ENCODE data around the gene TRIP12.

The TRIP12 gene

DNA sequence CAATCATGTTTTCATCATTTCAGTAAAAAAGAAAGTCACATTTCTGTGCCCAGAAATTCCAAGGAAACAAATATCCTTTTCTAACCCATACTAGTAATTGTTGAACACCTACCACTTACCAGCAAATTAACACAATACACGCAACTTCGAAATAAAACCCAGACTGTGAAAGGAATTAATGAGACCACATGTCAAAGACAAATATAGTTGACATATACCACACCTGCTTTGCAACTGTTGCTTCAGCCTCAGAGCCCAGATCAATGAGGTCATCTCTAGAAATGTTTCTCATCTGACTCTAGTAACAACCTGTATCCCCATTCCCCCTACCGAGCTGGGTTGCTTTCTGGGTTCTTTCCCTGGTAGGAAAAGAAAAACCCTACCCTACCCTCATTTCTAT, 52.6 kb downstream of the TRIP12 start:
- Histone ChIP-seq H3K27ac (ENCODE audit: low read depth, low read length) (no peak overlapping the region), H3F3A (ENCODE audit: insufficient read depth) (no peaks in the 10 kb centered on the region), H3K36me3 (ENCODE audit: low read length) (no peaks in the 10 kb centered on the region; the same call in 1 of the 2 replicates), H3K9me3 (ENCODE audit: insufficient read depth, low read length) (no peaks in the 10 kb centered on the region), H3K9me2 (replicated peaks; ENCODE audit: insufficient read depth, low read length) (no peaks in the 10 kb centered on the region), H2AFZ (ENCODE audit: low read depth, low read length, severe bottlenecking) (no peak overlapping the region), H3K4me3 (ENCODE audit: insufficient read depth, low read length, poor library complexity, severe bottlenecking) (no peak overlapping the region), H3K9ac (ENCODE audit: low read length) (no peak overlapping the region), H4K20me1 (ENCODE audit: low read depth, low read length) (no peaks in the 10 kb centered on the region; the same call in 1 of the 2 replicates), H3K79me2 (ENCODE audit: insufficient read depth, low read length) (peaks cover 73% of the 10 kb centered on the region), H3K4me2 (ENCODE audit: low read depth, low read length, poor library complexity, severe bottlenecking) (no peak overlapping the region), H3K27me3 (ENCODE audit: low read length) (no peaks in the 10 kb centered on the region)
- TF ChIP-seq EZH2phosphoT487 (conservative IDR thresholded peaks at IDR 0.05; ENCODE audit: low read length), result no peak
- TF ChIP-seq, protein P1, sequence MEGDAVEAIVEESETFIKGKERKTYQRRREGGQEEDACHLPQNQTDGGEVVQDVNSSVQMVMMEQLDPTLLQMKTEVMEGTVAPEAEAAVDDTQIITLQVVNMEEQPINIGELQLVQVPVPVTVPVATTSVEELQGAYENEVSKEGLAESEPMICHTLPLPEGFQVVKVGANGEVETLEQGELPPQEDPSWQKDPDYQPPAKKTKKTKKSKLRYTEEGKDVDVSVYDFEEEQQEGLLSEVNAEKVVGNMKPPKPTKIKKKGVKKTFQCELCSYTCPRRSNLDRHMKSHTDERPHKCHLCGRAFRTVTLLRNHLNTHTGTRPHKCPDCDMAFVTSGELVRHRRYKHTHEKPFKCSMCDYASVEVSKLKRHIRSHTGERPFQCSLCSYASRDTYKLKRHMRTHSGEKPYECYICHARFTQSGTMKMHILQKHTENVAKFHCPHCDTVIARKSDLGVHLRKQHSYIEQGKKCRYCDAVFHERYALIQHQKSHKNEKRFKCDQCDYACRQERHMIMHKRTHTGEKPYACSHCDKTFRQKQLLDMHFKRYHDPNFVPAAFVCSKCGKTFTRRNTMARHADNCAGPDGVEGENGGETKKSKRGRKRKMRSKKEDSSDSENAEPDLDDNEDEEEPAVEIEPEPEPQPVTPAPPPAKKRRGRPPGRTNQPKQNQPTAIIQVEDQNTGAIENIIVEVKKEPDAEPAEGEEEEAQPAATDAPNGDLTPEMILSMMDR (IDR thresholded peaks at IDR 0.05; ENCODE audit: insufficient read depth, low read length, poor library complexity, severe bottlenecking), result no peak

DNA sequence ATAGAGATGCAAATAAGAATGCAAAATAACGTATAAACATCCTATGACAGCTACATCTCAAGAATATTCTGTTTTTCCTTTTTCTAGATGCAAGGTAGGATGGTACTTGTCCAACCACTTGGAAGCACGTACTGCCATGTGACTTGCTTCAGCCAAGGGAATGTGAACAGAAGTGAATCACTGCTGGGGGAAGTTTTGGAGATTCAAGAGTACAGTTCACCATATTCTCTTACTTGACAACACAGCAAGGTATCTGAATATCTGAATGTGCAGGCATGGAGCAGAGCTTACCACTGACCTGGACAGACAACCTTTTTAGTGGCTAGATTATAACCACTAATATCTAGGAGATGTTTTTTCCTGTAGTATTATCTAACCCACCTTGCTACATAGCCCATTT, 53.0 kb downstream of the TRIP12 start:
- Histone ChIP-seq H3K9me2 (replicated peaks; ENCODE audit: insufficient read depth, low read length) (no peaks in the 10 kb centered on the region), H2AFZ (ENCODE audit: low read depth, low read length, severe bottlenecking) (no peak overlapping the region), H3K9me3 (ENCODE audit: insufficient read depth, low read length) (no peaks in the 10 kb centered on the region), H3F3A (ENCODE audit: insufficient read depth) (no peaks in the 10 kb centered on the region), H3K4me3 (ENCODE audit: insufficient read depth, low read length, poor library complexity, severe bottlenecking) (no peak overlapping the region), H3K27ac (ENCODE audit: low read depth, low read length) (no peak overlapping the region), H3K36me3 (ENCODE audit: low read length) (no peaks in the 10 kb centered on the region; the same call in 1 of the 2 replicates), H3K9ac (ENCODE audit: low read length) (no peak overlapping the region), H3K27me3 (ENCODE audit: low read length) (no peaks in the 10 kb centered on the region), H3K4me2 (ENCODE audit: low read depth, low read length, poor library complexity, severe bottlenecking) (no peak overlapping the region), H4K20me1 (ENCODE audit: low read depth, low read length) (peaks cover 3% of the 10 kb centered on the region; the same call in 1 of the 2 replicates), H3K79me2 (ENCODE audit: insufficient read depth, low read length) (peaks cover 75% of the 10 kb centered on the region)
- TF ChIP-seq, protein P1 (IDR thresholded peaks at IDR 0.05; ENCODE audit: insufficient read depth, low read length, poor library complexity, severe bottlenecking), result no peak
- TF ChIP-seq EZH2phosphoT487 (conservative IDR thresholded peaks at IDR 0.05; ENCODE audit: low read length), result no peak

- H3K4me3 ChIP-seq (ENCODE audit: insufficient read depth, low read length, poor library complexity, severe bottlenecking), result no peak overlapping the region
- no peaks in the 10 kb centered on the region for H3K9me2 ChIP-seq (replicated peaks; ENCODE audit: insufficient read depth, low read length)
- no peaks in the 10 kb centered on the region for H3F3A ChIP-seq (ENCODE audit: insufficient read depth)
- H4K20me1 ChIP-seq (ENCODE audit: low read depth, low read length), result peaks cover 16% of the 10 kb centered on the region; the same call in 1 of the 2 replicates
- H3K9me3 ChIP-seq (ENCODE audit: insufficient read depth, low read length), result no peaks in the 10 kb centered on the region
- H3K79me2 ChIP-seq (ENCODE audit: insufficient read depth, low read length), result peaks cover 78% of the 10 kb centered on the region
- no peaks in the 10 kb centered on the region for H3K27me3 ChIP-seq (ENCODE audit: low read length)
- TF ChIP-seq EZH2phosphoT487 (conservative IDR thresholded peaks at IDR 0.05; ENCODE audit: low read length), result no peak
- TF ChIP-seq, protein P1 (IDR thresholded peaks at IDR 0.05; ENCODE audit: insufficient read depth, low read length, poor library complexity, severe bottlenecking), result no peak
- no peak overlapping the region for H3K4me2 ChIP-seq (ENCODE audit: low read depth, low read length, poor library complexity, severe bottlenecking)
- H3K36me3 ChIP-seq (ENCODE audit: low read length), result peaks cover 5% of the 10 kb centered on the region; the same call in 1 of the 2 replicates
- H3K27ac ChIP-seq (ENCODE audit: low read depth, low read length), result no peak overlapping the region
- no peak overlapping the region for H2AFZ ChIP-seq (ENCODE audit: low read depth, low read length, severe bottlenecking)
- no peak overlapping the region for H3K9ac ChIP-seq (ENCODE audit: low read length)
Observed at GRCh38 chr2:229865033-229865432, 56.8 kb downstream of the TRIP12 start.
